K562 (cell line): ENCODE results near the gene HNRNPH1. TPM values are rescaled to one million over a fixed set of nuclear protein-coding genes. Genes with fewer than 3 reads are reported as not detected.
"Not testable (repeated sequence)": the region's sequence is repeated elsewhere in the genome, so short reads cannot be mapped to it uniquely, and the experiment has no call there.

Experiments used
- ATAC-seq: fragments of 200-7000 bp; cut with Tn5 transposase; 3 replicates; pipeline ENCODE4 v1.9.1; 2020; ENCODE audit warnings: moderate library complexity
- BruUV-seq: library from RNA; stranded (reverse); fragments of 400-500 nt; replicated peaks from 2 replicates; lab custom pipeline; 2021; lab: Mats Ljungman, UMichigan
- CTCF ChIA-PET: fragments of 300-600 bp; formaldehyde crosslinking; extraction: SDS; loops from one replicate; lab custom pipeline; 2021; ENCODE audit warnings: low intra/inter-chr PET ratio; lab: Yijun Ruan, JAX
- POLR2A ChIA-PET: fragments of 300-600, 350-650 bp; sonication (Branson Sonifier 250); formaldehyde crosslinking; extraction: SDS; loops from one replicate; lab custom pipeline; 2021; ENCODE audit warnings: antibody characterized with exemption, inconsistent platforms; lab: Yijun Ruan, JAX
- DNase-seq, 4 experiments: peaks; one replicate each; pipeline versions ENCODE4 v3.0.0 to v3.0.0-alpha.2; 2011 to 2018; ENCODE audit warnings: low spot score in 3 of 4, mixed read lengths in 3 of 4; ENCODE audit errors: extremely low read depth in 1 of 4
- FAIRE-seq: peaks from 2 replicates; lab custom pipeline; 2011; peaks lifted over from hg19 to GRCh38; lab: Jason Lieb, UNC
- H2AFZ ChIP-seq: 2 replicates; pipeline ENCODE4 v1.6.0; 2011; ENCODE audit warnings: low read depth, low read length, control low read depth, inconsistent platforms
- H3K27ac ChIP-seq: fragments of 200-600 bp; 3 replicates; pipeline ENCODE4 v1.8.0; 2011; ENCODE audit warnings: low read depth, mild to moderate bottlenecking, control low read depth, inconsistent platforms, low read length, moderate library complexity, mixed read lengths; ENCODE audit errors: extremely low read depth
- H3K27me3 ChIP-seq, 2 experiments: fragments of 300-600 bp in 1 of 2; 2 replicates in 1 of 2; 3 replicates in 1 of 2; pipeline versions ENCODE4 v1.6.0 to v1.8.0; 2011; ENCODE audit warnings: inconsistent platforms in 2 of 2, low read length in 2 of 2, mild to moderate bottlenecking in 1 of 2, mixed read lengths in 1 of 2, moderate library complexity in 1 of 2; ENCODE audit not compliant: control insufficient read depth in 2 of 2, insufficient read depth in 2 of 2
- H3K36me3 ChIP-seq: fragments of 300-600 bp; 3 replicates; pipeline ENCODE4 v1.8.0; 2011; ENCODE audit warnings: mild to moderate bottlenecking, low read length, inconsistent platforms; ENCODE audit not compliant: control insufficient read depth, insufficient read depth
- H3K4me1 ChIP-seq, 2 experiments: fragments of 200-600 bp in 1 of 2; replicated peaks in 1 of 2; 2 replicates in 1 of 2; 3 replicates in 1 of 2; pipeline versions ENCODE4 v1.5.1 to v1.8.0; 2011; ENCODE audit warnings: inconsistent platforms in 2 of 2, low read length in 2 of 2, mild to moderate bottlenecking in 1 of 2, mixed read lengths in 1 of 2, moderate library complexity in 1 of 2; ENCODE audit not compliant: control insufficient read depth in 2 of 2, insufficient read depth in 2 of 2
- H3K4me2 ChIP-seq: 2 replicates; pipeline ENCODE4 v1.6.1; 2011; ENCODE audit warnings: low read length, control low read depth, inconsistent platforms, mixed read lengths; ENCODE audit not compliant: insufficient read depth
- H3K4me3 ChIP-seq: fragments of 200-600 bp; sonication (generic), shearing (Covaris generic); 2 replicates; pipeline ENCODE4 v1.5.1; 2016; ENCODE audit warnings: control low read depth, inconsistent platforms
- H3K79me2 ChIP-seq: fragments of 200-600 bp; 3 replicates; pipeline ENCODE4 v1.8.0; 2011; ENCODE audit warnings: low read length, inconsistent platforms; ENCODE audit not compliant: control insufficient read depth, insufficient read depth
- H3K9ac ChIP-seq, 2 experiments: 2 replicates each; pipeline versions ENCODE4 v1.6.0 to v1.6.1; 2011; ENCODE audit warnings: low read depth in 2 of 2, low read length in 2 of 2, control low read depth in 1 of 2, inconsistent platforms in 1 of 2, mild to moderate bottlenecking in 1 of 2, mixed read lengths in 1 of 2; ENCODE audit not compliant: insufficient read depth in 1 of 2
- H3K9me1 ChIP-seq: one replicate; pipeline ENCODE4 v1.6.0; 2011; ENCODE audit warnings: inconsistent platforms, mild to moderate bottlenecking, low read length, moderate library complexity; ENCODE audit not compliant: control insufficient read depth, insufficient read depth
- H3K9me3 ChIP-seq: replicated peaks from 2 replicates; pipeline ENCODE4 v1.5.1; 2011; ENCODE audit warnings: low read depth, low read length, inconsistent platforms; ENCODE audit not compliant: control insufficient read depth, insufficient read depth
- H4K20me1 ChIP-seq: replicated peaks from 2 replicates; pipeline ENCODE4 v1.6.1; 2011; ENCODE audit warnings: low read length, inconsistent platforms, mixed read lengths; ENCODE audit not compliant: control insufficient read depth, insufficient read depth
- CEBPZ ChIP-seq: fragments of 150-350 bp; IDR thresholded peaks from 2 replicates; pipeline ENCODE4 v1.6.1; 2014; ENCODE audit warnings: low read depth, mild to moderate bottlenecking, low read length, borderline replicate concordance
- WGBS: fragments of 100-300 bp; shearing (Covaris generic); methylation state at CpG from one replicate; pipeline ENCODE4 v1.1.6; 2016; ENCODE audit warnings: low coverage, mixed read lengths; ENCODE audit not compliant: insufficient coverage; ENCODE audit errors: missing lambda C conversion rate; 5-methylcytosine and 5-hydroxymethylcytosine counted together
- in situ Hi-C: fragments of 300-500 bp; cut with MboI; formaldehyde crosslinking; loops from 4 replicates; pipeline ENCODE4 v1.15.0; 2018; ENCODE audit warnings: inconsistent platforms, mixed read lengths
- intact Hi-C: fragments of 100-400 bp; cut with micrococcal nuclease; formaldehyde crosslinking; loops from 2 replicates; pipeline ENCODE4 v1.14.2; 2022
- polyA plus RNA-seq, 8 experiments: library from polyadenylated mRNA; depleted of rRNA in 4 of 8; stranded (reverse) in 5 of 8; unstranded in 3 of 8; fragments of >200 nt; fragmentation: Nextera tagmentation in 2 of 8; fragmentation: Illumina TruSeq in 1 of 8; extraction: Ambion mirVana in 2 of 8; extraction: Trizol in 1 of 8; gene quantifications; 2 replicates each; pipeline versions ENCODE4 v1.2.1 to v1.2.3, GENCODE V29; 2011 to 2014; ENCODE audit warnings: inconsistent platforms in 1 of 8, missing spikeins in 1 of 8
- total RNA-seq, 7 experiments: library from RNA; depleted of rRNA in 6 of 7; stranded (reverse); fragments of >200 nt in 6 of 7; fragmentation: Illumina TruSeq in 2 of 7; extraction: Trizol in 2 of 7; gene quantifications; 2 replicates each; pipeline versions ENCODE4 v1.2.1 to v1.2.3, GENCODE V29; 2011 to 2021; ENCODE audit warnings: low replicate concordance in 1 of 7

The HNRNPH1 gene
- total and polyA plus RNA-seq, 9 of the 15 experiments (the other 6 are each of a cell fraction or from before 2014, with no cell fraction given) = 103 to 656 (median 561) TPM

- TF ChIP-seq CEBPZ = no peak
Measured at GRCh38 chr5:179648410-179648809, 24.9 kb upstream of the HNRNPH1 start (continued).

- intact Hi-C loops = loop anchor here (2.0 kb wide), 1 partner anchor 124 kb away; no protein-coding TSS in a partner anchor
- H3K9ac ChIP-seq, H4K20me1 ChIP-seq, H3K4me3 ChIP-seq, H3K4me2 ChIP-seq, CTCF ChIA-PET, H3K27ac ChIP-seq, H3K36me3 ChIP-seq, H2AFZ ChIP-seq, FAIRE-seq, H3K79me2 ChIP-seq, H3K9me1 ChIP-seq, H3K9me3 ChIP-seq, BruUV-seq, H3K4me1 ChIP-seq, POLR2A ChIA-PET: not testable (repeated sequence)
- DNase-seq = peak in 2 of 4 experiments; percentile 2 to 3
- peak; percentile 43; the same call in 2 of the 3 replicates for ATAC-seq
- 8% methylated on average over 4 of the region's 5 CpGs for WGBS
- peaks cover 5 to 14% of the 10 kb centered on the region in 2 experiments for H3K27me3 ChIP-seq
- in situ Hi-C loops = loop anchor here (5.0 kb wide), 2 partner anchors 122 to 1667 kb away; no protein-coding TSS in a partner anchor
Measured at GRCh38 chr5:179644766-179645165, 21.3 kb upstream of the HNRNPH1 start.

GRCh38 chr5:179643141-179643920 lies 19.9 kb upstream of the HNRNPH1 start:
- H3K79me2 ChIP-seq, H3K4me3 ChIP-seq, H3K27ac ChIP-seq, H3K4me1 ChIP-seq, FAIRE-seq, H3K36me3 ChIP-seq, BruUV-seq, H2AFZ ChIP-seq, H4K20me1 ChIP-seq, H3K9ac ChIP-seq, CTCF ChIA-PET, ATAC-seq, intact Hi-C loops, H3K4me2 ChIP-seq, H3K9me3 ChIP-seq, H3K9me1 ChIP-seq: not testable (repeated sequence)
- in situ Hi-C loops = loop anchor here (5.0 kb wide), 1 partner anchor 121 kb away; no protein-coding TSS in a partner anchor
- DNase-seq = peak in 2 of 4 experiments; percentile 6 to 10
- peaks cover 5 to 11% of the 10 kb centered on the region in 2 experiments for H3K27me3 ChIP-seq
- WGBS = 7% methylated on average over 10 of the region's 16 CpGs
- POLR2A ChIA-PET = interaction anchor here (1.9 kb wide), 1 partner anchor 19 kb away, joined by 7 read pairs; the partner anchor contains the start of gene HNRNPH1
